GM21619 (cell line): Measurements from ENCODE around the gene ACOT2.
A peak's percentile ranks its signal among the peaks of the same experiment; 100 is the strongest.

Experiments
- ATAC-seq: cut with Tn5 transposase; IDR thresholded peaks from one replicate; pipeline ENCODE4 v1.9.1; 2021; ENCODE audit not compliant: unreplicated experiment

The ACOT2 gene

GRCh38 chr14:73612339-73613045, 43.5 kb downstream of the ACOT2 start, which contains the start of gene ACOT6:
ACOT6 (plus strand) TSS chr14:73612517; CDS start chr14:73612572, 55 bp downstream.
- ATAC-seq: peak; percentile 79

- no peak for ATAC-seq
Observed at GRCh38 chr14:73613046-73613383, 44.0 kb downstream of the ACOT2 start.

GRCh38 chr14:73613419-73613963, 44.5 kb downstream of the ACOT2 start:
- ATAC-seq: no peak

- ATAC-seq: no peak
Observed at GRCh38 chr14:73616831-73617230, 47.8 kb downstream of the ACOT2 start.

GRCh38 chr14:73619524-73619923, 50.5 kb downstream of the ACOT2 start:
- no peak for ATAC-seq

GRCh38 chr14:73620268-73620667, 51.3 kb downstream of the ACOT2 start:
- ATAC-seq: no peak

GRCh38 chr14:73623504-73624054, 54.6 kb downstream of the ACOT2 start:
- ATAC-seq: no peak
